ENCODE data around the gene CD1B.

DNA sequence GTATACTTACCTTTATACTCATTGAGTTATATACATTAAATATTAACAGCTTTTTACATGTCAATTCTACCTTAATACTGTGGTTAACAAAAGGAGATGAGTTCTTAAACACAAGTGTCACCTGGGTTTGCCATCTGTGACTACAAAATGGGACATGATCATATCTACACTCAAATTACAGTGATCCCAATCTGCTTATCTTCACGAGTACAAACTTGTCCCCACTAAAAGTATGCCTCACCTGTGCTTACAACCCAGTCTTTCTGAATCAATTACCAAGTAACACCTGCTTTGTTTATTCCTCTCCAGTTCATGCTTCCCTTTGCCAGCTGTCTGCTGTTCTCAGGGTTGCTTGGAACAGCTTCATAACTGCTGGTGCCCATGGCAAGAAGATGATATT is 31.2 kb upstream of the CD1B start:
- no peak for TF ChIP-seq CTCF (IDR thresholded peaks at IDR 0.05; ENCODE audit: poor library complexity, severe bottlenecking)
- no peak for TF ChIP-seq EZH2 (IDR thresholded peaks at IDR 0.05; ENCODE audit: borderline replicate concordance, insufficient read depth, low read length, poor library complexity, severe bottlenecking)
- TF ChIP-seq POLR2AphosphoS5 (IDR thresholded peaks at IDR 0.05), result no peak
- no peak for TF ChIP-seq RAD21 (conservative IDR thresholded peaks at IDR 0.05)
- TF ChIP-seq TAF1 (IDR thresholded peaks at IDR 0.05; ENCODE audit: low read depth), result no peak
- no peak for TF ChIP-seq EP300 (conservative IDR thresholded peaks at IDR 0.05; ENCODE audit: poor library complexity, severe bottlenecking)
